GM12878 (cell line): ENCODE results near the gene MAST2. TPM values are rescaled to one million over a fixed set of nuclear protein-coding genes. Genes with fewer than 3 reads are reported as not detected.
"Not testable (repeated sequence)": the region's sequence is repeated elsewhere in the genome, so short reads cannot be mapped to it uniquely, and the experiment has no call there.

Experiments
- ATAC-seq: fragments of 200-7000 bp; cut with Tn5 transposase; 3 replicates; pipeline ENCODE4 v1.9.1; 2020; ENCODE audit warnings: mild to moderate bottlenecking, moderate library complexity
- BruUV-seq: library from RNA; stranded (reverse); fragments of 400-500 nt; replicated peaks from 2 replicates; lab custom pipeline; 2021; lab: Mats Ljungman, UMichigan
- CTCF ChIA-PET: fragments of 300-600 bp; sonication (Branson Sonifier 250); formaldehyde crosslinking; extraction: SDS; loops from one replicate; lab custom pipeline; 2021; ENCODE audit warnings: inconsistent platforms; lab: Yijun Ruan, JAX
- POLR2A ChIA-PET: fragments of 350-600 bp; formaldehyde crosslinking; extraction: SDS; loops from one replicate; lab custom pipeline; 2021; ENCODE audit warnings: inconsistent platforms; lab: Charles Lee
- RAD21 ChIA-PET: fragments of 300-600 bp; sonication (Branson Sonifier 250); formaldehyde crosslinking; loops from one replicate; lab custom pipeline; 2023; ENCODE audit warnings: antibody characterized with exemption; ENCODE audit not compliant: unreplicated experiment; lab: Charles Lee
- SMC1A ChIA-PET: fragments of 300-600 bp; sonication (Branson Sonifier 250); formaldehyde crosslinking; loops from one replicate; lab custom pipeline; 2023; ENCODE audit not compliant: unreplicated experiment, uncharacterized antibody; lab: Charles Lee
- DNase-seq: peaks from one replicate; pipeline ENCODE4 v3.0.0-alpha.2; 2011; ENCODE audit warnings: low read depth, low spot score
- FAIRE-seq: peaks from 3 replicates; lab custom pipeline; 2011; peaks lifted over from hg19 to GRCh38; lab: Jason Lieb, UNC
- H2AFZ ChIP-seq: 2 replicates; pipeline ENCODE4 v1.6.0; 2011; ENCODE audit warnings: low read depth, low read length, control low read depth; ENCODE audit not compliant: control insufficient read depth
- H3K27ac ChIP-seq: 2 replicates; pipeline ENCODE4 v1.5.1; 2011; ENCODE audit warnings: control low read depth; ENCODE audit not compliant: control insufficient read depth, insufficient read depth
- H3K27me3 ChIP-seq, 2 experiments: replicated peaks in 1 of 2; 2 replicates each; pipeline versions ENCODE4 v1.6.0 to v1.6.1; 2011; ENCODE audit warnings: low read length in 1 of 2; ENCODE audit not compliant: control insufficient read depth in 2 of 2, insufficient read depth in 2 of 2
- H3K36me3 ChIP-seq, 2 experiments: 2 replicates each; pipeline ENCODE4 v1.5.1; 2011; ENCODE audit warnings: low read length in 1 of 2; ENCODE audit not compliant: control insufficient read depth in 2 of 2, insufficient read depth in 2 of 2
- H3K4me1 ChIP-seq: 2 replicates; pipeline ENCODE4 v1.6.1; 2011; ENCODE audit warnings: mild to moderate bottlenecking, low read length, moderate library complexity, mixed read lengths; ENCODE audit not compliant: control insufficient read depth, insufficient read depth
- H3K4me2 ChIP-seq: 2 replicates; pipeline ENCODE4 v1.6.0; 2011; ENCODE audit warnings: control low read depth; ENCODE audit not compliant: control insufficient read depth, insufficient read depth
- H3K4me3 ChIP-seq: fragments of 200-600 bp; sonication (generic); 2 replicates; pipeline ENCODE4 v1.5.1; 2016
- H3K79me2 ChIP-seq: 2 replicates; pipeline ENCODE4 v1.6.0; 2011; ENCODE audit warnings: low read length; ENCODE audit not compliant: control insufficient read depth, insufficient read depth
- H3K9ac ChIP-seq: 2 replicates; pipeline ENCODE4 v1.8.0; 2011; ENCODE audit warnings: low read length, control low read depth, mixed read lengths; ENCODE audit not compliant: control insufficient read depth, insufficient read depth
- H3K9me3 ChIP-seq: replicated peaks from 3 replicates; pipeline ENCODE4 v1.5.1; 2011; ENCODE audit warnings: mild to moderate bottlenecking, low read length; ENCODE audit not compliant: control insufficient read depth, insufficient read depth
- H4K20me1 ChIP-seq: 2 replicates; pipeline ENCODE4 v1.6.0; 2011; ENCODE audit not compliant: control insufficient read depth, insufficient read depth
- EED ChIP-seq: sonication (generic); IDR thresholded peaks from 2 replicates; pipeline ENCODE4 v1.6.1; 2016; ENCODE audit warnings: antibody characterized with exemption, low read depth
- KLF5 ChIP-seq: fragments of 450-650 bp; IDR thresholded peaks from 2 replicates; pipeline ENCODE4 v1.6.1; 2014; ENCODE audit warnings: mild to moderate bottlenecking; ENCODE audit not compliant: partially characterized antibody
- SIN3A ChIP-seq: IDR thresholded peaks from 2 replicates; pipeline ENCODE4 v1.6.1; 2012; ENCODE audit warnings: low read depth, low read length, improper control_type of control experiment
- SRF ChIP-seq, 2 experiments: IDR thresholded peaks; 2 replicates each; pipeline ENCODE4 v1.6.1; 2011; ENCODE audit warnings: low read depth in 2 of 2, low read length in 2 of 2, mild to moderate bottlenecking in 1 of 2, moderate library complexity in 1 of 2
- WGBS: methylation state at CpG from one replicate; pipeline ENCODE4 v1.1.6; 2016; ENCODE audit warnings: low lambda C conversion rate; ENCODE audit not compliant: insufficient replicate concordance, insufficient coverage; ENCODE audit errors: missing lambda C conversion rate; 5-methylcytosine and 5-hydroxymethylcytosine counted together
- in situ Hi-C: fragments of 300-500 bp; cut with MboI; formaldehyde crosslinking; loops from 9 replicates; pipeline ENCODE4 v1.14.3; 2018; ENCODE audit warnings: mixed read lengths
- intact Hi-C: fragments of 100-400 bp; cut with micrococcal nuclease; formaldehyde crosslinking; loops from one replicate; pipeline ENCODE4 v1.14.2; 2022; ENCODE audit not compliant: unreplicated experiment
- polyA plus RNA-seq, 11 experiments: library from polyadenylated mRNA; depleted of rRNA in 4 of 11; unstranded in 6 of 11; stranded (reverse) in 5 of 11; fragments of >200 nt; fragmentation: Nextera tagmentation in 4 of 11; fragmentation: Illumina TruSeq in 1 of 11; extraction: Ambion mirVana in 4 of 11; extraction: Trizol in 1 of 11; gene quantifications; 1 replicate in 1 of 11; 2 replicates in 10 of 11; pipeline versions ENCODE4 v1.2.1 to v1.2.3, GENCODE V29; 2011 to 2016; ENCODE audit warnings: inconsistent platforms in 2 of 11, missing spikeins in 2 of 11, low read depth in 1 of 11
- total RNA-seq, 4 experiments: library from RNA; depleted of rRNA in 3 of 4; stranded (reverse); fragments of >200 nt in 3 of 4; fragmentation: Illumina TruSeq in 1 of 4; extraction: Trizol in 1 of 4; gene quantifications; 2 replicates each; pipeline versions ENCODE4 v1.2.1 to v1.2.3, GENCODE V29; 2013 to 2021
- TF ChIP-seq, protein P1 (sequence below): IDR thresholded peaks from 2 replicates; pipeline ENCODE4 v1.6.1; 2012; ENCODE audit warnings: improper control_type of control experiment, low read depth, low read length; ENCODE audit not compliant: insufficient replicate concordance

MAST2 gene
- total and polyA plus RNA-seq, 10 of the 15 experiments (the other 5 are each of a cell fraction or from before 2014, with no cell fraction given) = 1.0 to 28.7 (median 13.8) TPM

DNA sequence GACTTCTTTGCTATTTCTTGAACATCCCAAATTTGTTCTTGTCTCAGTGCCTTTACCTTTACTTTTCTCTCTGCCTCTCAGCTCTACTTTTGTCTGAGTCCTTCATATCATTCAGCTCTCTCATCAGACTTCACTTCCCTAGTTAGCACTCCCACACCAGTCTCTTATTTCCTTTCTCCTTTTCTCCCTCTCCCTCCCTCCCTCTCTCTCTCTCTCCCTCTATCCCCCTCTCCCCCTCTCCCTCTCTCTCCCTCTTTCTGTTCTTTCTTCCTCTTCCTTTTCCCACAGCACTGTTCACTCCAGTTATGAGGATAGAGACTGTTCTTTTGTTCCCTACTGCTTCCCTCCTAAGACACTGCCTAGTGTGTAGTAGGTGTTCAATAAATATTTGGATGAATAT is 154.9 kb downstream of the MAST2 start (continued):
- no peak for TF ChIP-seq KLF5

DNA sequence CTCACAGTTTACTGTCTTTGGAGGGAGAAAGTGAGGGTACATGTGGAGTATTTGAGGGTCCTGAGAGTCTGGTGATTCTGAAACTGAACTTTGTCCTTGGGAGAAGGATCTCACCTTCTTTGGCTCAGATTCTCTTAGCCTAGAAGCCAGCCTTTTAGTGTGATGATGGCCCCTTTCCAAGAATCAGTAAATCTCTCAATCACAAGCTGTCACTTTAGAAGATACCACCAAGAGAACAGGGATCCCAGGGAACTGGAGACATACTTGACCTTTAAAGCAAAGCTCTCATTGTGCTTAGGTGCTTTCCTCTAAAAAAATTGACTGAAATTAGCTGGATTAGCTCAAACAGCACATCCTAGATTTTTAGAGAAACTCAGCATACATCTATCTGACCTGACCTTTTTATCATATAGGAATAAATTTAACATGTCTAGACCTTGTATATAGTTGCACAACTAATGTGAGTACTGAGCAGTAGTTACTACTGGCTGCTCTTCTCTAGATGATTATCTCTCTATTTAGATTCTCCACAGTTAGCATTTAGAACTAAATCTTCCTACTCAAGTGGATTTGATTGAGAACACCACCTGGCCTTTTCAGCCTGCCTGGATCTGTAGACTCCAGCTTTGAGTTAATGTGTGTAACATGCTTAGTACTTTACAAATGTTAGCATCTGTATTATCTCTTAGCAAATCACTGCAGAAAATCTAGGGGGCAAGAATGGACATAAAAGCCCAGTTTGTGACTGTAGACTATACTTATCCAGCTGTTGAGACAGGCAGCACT is 157.7 kb downstream of the MAST2 start:
- BruUV-seq = no TSS peak
- Histone ChIP-seq H3K27me3 (no peaks in the 10 kb centered on the region), H4K20me1 (no peaks in the 10 kb centered on the region), H3K27ac (no peak overlapping the region), H3K9me3 (no peaks in the 10 kb centered on the region), H3K4me3 (no peak overlapping the region), H3K36me3 (no peaks in the 10 kb centered on the region; a peak in 2 of 4 replicates), H2AFZ (no peak overlapping the region), H3K4me2 (no peak overlapping the region), H3K4me1 (no peaks in the 10 kb centered on the region), H3K79me2 (no peaks in the 10 kb centered on the region), H3K9ac (no peak overlapping the region)
- ChIA-PET CTCF (no interaction called here), POLR2A (interaction anchor here (1.0 kb wide), 1 partner anchor 170 kb away, joined by 4 read pairs; no protein-coding TSS in a partner anchor), RAD21 (no interaction called here), SMC1A (interaction anchor here (0.7 to 0.9 kb wide), 2 partner anchors 11 to 322 kb away, joined by 3 read pairs; no protein-coding TSS in a partner anchor)
- TF ChIP-seq, protein P1, sequence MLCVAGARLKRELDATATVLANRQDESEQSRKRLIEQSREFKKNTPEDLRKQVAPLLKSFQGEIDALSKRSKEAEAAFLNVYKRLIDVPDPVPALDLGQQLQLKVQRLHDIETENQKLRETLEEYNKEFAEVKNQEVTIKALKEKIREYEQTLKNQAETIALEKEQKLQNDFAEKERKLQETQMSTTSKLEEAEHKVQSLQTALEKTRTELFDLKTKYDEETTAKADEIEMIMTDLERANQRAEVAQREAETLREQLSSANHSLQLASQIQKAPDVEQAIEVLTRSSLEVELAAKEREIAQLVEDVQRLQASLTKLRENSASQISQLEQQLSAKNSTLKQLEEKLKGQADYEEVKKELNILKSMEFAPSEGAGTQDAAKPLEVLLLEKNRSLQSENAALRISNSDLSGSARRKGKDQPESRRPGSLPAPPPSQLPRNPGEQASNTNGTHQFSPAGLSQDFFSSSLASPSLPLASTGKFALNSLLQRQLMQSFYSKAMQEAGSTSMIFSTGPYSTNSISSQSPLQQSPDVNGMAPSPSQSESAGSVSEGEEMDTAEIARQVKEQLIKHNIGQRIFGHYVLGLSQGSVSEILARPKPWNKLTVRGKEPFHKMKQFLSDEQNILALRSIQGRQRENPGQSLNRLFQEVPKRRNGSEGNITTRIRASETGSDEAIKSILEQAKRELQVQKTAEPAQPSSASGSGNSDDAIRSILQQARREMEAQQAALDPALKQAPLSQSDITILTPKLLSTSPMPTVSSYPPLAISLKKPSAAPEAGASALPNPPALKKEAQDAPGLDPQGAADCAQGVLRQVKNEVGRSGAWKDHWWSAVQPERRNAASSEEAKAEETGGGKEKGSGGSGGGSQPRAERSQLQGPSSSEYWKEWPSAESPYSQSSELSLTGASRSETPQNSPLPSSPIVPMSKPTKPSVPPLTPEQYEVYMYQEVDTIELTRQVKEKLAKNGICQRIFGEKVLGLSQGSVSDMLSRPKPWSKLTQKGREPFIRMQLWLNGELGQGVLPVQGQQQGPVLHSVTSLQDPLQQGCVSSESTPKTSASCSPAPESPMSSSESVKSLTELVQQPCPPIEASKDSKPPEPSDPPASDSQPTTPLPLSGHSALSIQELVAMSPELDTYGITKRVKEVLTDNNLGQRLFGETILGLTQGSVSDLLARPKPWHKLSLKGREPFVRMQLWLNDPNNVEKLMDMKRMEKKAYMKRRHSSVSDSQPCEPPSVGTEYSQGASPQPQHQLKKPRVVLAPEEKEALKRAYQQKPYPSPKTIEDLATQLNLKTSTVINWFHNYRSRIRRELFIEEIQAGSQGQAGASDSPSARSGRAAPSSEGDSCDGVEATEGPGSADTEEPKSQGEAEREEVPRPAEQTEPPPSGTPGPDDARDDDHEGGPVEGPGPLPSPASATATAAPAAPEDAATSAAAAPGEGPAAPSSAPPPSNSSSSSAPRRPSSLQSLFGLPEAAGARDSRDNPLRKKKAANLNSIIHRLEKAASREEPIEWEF = no peak
- TF ChIP-seq SIN3A (no peak), SRF (IDR thresholded peaks at IDR 0.05; ENCODE audit: low read depth in 2 of 2, low read length in 2 of 2) (no peak), EED (no peak)
- ATAC-seq (no peak), FAIRE-seq (no peak), DNase-seq (no peak)
- intact Hi-C loops = no loop called here
- in situ Hi-C loops = no loop called here

DNA sequence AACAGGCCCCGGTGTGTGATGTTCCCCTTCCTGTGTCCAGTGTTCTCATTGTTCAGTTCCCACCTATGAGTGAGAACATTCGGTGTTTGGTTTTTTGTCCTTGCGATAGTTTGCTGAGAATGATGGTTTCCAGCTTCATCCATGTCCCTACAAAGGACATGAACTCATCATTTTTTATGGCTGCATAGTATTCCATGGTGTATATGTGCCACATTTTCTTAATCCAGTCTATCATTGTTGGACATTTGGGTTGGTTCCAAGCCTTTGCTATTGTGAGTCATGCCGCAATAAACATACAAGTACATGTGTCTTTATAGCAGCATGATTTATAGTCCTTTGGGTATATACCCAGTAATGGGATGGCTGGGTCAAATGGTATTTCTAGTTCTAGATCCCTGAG is 158.5 kb downstream of the MAST2 start:
- intact Hi-C loops, SMC1A ChIA-PET, H3K4me3 ChIP-seq, BruUV-seq, ATAC-seq, H3K27me3 ChIP-seq, H3K79me2 ChIP-seq, H2AFZ ChIP-seq, CTCF ChIA-PET, FAIRE-seq, H3K36me3 ChIP-seq, H3K27ac ChIP-seq, H3K9ac ChIP-seq, H3K4me2 ChIP-seq, DNase-seq, H3K9me3 ChIP-seq, RAD21 ChIA-PET, H4K20me1 ChIP-seq, POLR2A ChIA-PET, H3K4me1 ChIP-seq, in situ Hi-C loops: not testable (repeated sequence)
- WGBS = 73% methylated on average over 3 of the region's 4 CpGs
